NCI-H187 (cell line): ENCODE measurements around the gene CST4.
"Not testable (repeated sequence)": the region's sequence is repeated elsewhere in the genome, so short reads cannot be mapped to it uniquely, and the experiment has no call there.

Experiments
- DNase-seq, 2 experiments: peaks; one replicate each; lab custom pipeline; 2025; lab: John Stamatoyannopoulos, UW

The CST4 gene

DNA sequence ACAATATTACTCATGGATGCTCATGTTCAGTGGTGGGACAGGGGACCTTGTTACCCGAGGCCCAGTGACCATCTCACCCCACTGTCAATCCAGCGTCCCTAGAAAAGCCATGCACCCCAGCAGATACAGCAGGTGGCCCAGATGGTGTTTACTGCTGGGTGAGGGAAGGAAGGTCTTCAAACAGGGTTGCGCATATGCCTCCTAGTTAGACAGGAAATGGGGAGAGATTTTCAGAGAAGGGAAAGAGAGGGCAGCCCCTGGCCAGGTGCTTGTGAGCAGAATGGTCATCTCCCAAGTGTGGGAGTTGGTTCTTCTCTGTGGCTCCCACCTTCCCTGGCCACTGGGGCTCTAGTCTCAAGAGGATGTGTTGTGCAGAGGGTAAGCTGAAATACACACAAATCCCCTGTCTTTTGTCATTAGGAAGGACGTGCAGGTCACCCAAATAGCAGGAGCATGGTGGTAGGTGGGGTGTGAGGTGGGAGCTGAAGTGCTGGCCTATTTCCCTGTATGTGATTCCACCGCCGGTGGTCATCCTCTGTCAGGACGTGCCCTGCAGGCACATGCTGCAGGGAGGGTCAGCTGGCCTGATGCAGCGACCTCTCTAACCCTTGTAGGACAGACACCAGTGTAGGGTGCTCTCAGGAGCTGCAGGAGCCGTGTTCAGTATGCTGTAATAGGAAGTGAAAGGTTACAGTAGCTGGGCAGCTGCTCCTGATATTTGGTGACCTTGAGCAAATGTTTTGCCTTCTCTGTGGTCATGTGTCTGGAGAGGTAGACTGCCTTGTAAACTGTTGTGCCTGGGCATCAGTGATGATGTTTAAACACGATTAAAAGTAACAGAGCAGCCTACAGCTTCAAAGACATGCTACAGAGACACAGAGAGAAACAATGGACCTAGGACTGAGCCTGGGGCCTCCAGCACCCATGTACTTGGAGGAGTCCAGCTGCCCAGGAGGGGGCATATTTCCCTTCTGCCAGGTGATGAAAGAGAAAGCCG, 47.9 kb downstream of the CST4 start:
- DNase-seq, result no peak

DNA sequence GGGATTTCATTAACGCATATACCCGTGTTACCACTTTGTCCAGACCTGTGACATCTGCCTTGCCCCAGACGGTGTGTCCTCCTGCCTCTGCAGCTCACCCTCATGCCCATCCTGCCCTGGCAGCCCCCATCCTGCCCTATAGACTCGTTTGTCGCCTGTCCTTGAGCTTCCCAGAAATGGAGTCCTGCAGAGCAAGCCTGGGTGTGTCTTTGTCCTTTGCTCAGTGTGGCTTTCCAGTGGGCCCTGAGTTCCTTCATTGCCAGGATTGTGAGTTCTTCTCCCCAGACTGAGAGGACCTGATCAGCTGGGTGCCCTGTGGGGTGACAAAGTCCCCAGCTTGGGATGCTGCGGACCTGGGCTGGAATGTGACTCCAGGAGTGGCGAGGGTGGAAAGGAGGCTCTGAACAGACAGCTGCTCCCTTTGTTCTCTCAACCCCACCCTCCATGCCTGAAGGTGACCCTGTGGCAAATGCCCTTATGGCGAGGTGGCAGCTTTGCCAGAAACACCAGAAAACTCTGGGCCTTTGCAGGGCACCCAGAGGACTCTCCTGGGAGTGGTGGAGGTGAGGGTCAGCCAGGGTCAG, 48.7 kb downstream of the CST4 start:
- DNase-seq, result no peak

DNA sequence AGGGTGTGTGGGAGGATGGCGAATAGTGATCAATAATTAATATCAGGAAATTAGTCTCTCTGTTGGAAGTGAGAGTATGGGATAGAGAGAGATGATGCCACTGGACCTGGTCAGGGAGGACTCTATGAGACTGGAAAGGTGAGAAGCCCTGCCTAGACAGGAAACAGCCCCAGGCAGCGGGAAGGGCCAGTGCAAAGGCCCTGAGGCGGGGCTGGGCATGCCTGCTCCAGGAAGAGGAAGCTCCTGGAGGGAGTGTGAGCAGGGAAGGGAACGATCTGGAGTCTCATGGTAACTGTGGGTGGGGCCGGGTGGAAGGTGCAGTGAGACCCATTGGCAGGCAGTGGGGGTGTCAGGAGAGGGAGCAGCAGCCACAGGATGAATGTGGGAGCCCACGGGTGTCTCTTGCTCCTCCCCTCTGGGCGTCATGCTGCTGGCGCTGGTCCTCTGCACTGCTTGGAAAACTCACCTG, 49.3 kb downstream of the CST4 start:
- no peak for DNase-seq

DNA sequence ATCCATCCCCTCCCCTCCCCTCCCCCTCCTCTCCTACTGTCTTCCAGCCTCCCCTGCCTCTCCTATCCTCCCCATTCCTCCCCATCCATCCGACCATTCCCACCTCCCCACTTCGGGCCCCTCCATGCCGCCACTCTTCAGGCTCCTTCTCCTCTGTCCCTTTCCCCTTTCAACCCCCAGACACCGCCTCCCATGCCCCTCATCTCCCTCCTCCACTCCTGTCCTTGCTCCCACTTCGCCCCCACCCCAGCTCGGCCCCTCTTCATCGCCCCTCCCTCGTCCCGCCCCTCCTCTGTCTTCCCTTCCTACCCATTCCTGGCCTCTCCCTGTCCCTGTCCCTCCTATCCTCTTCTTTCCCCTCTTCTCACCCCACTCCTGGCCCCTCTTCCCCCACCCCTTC, 50.5 kb downstream of the CST4 start:
- DNase-seq, result no peak

DNA sequence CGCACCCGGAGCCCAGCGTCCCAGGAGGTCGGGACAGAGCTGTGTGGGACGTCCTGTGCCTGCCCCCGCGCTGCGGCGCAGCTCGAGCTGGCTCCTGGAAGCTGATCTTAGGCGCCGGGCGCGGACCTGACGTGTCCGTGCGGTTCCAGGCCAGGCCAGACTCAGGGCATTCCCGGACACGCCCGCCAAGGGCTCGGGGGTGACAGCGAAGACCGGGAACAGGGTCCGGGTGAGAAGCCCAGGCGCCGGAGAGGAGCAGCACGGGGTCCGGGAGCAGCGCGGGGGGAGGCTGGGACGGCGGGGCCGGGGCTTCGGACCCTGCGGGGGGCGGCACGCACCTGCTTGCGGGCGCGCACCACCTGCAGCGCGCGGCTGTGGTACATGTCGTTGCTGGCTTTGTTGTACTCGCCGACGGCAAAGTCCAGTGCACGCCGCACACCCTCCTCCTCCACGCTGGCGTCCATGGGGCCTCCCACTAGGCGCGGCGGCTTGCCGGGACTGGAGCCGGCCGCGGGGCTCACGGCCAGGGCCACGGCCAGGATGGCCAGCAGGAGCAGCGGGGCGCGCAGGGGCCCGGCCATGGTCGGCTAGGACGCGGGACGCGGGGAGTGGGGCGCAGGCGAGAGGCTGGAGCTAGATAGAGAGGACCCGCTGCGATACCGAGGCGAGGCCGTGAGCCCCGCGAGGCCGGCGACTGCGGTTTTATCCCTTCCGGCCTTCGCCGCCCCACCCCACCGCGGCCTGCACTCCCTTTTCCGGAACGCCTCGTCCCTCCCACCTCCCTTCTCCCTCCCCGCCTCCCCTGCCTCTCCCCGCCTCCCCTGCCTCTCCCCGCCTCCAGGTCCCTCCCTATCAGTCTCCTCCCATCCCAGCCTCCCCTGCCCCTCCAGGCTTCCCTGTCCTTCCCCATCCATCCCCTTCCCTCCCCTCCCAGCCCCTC, 51.3 kb downstream of the CST4 start, which contains the start of gene CST3:
TSS of gene CST3 (minus strand) at position 674 of the 940 bp plus-strand sequence. CDS start at position 581, 93 bp downstream.
- DNase-seq, result peak; percentile 37 to 64

DNA sequence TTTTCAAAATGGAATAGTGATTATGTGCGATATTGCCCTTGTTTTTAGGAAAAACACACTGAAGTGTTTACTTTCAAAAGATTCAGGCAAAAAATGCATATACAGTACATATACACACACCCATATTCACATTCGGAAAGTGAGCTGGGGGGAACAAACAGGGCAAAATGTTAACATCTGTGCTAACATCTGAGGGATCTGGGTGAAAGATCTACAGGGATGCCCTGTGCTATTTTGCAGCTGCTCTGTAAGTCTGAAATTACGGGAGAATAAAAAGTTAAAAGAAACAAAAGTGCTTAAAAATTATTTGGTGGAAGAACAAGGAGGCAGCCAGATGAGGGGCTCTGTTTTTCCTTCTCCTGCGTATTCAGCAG, 51.9 kb downstream of the CST4 start:
- no peak for DNase-seq

DNA sequence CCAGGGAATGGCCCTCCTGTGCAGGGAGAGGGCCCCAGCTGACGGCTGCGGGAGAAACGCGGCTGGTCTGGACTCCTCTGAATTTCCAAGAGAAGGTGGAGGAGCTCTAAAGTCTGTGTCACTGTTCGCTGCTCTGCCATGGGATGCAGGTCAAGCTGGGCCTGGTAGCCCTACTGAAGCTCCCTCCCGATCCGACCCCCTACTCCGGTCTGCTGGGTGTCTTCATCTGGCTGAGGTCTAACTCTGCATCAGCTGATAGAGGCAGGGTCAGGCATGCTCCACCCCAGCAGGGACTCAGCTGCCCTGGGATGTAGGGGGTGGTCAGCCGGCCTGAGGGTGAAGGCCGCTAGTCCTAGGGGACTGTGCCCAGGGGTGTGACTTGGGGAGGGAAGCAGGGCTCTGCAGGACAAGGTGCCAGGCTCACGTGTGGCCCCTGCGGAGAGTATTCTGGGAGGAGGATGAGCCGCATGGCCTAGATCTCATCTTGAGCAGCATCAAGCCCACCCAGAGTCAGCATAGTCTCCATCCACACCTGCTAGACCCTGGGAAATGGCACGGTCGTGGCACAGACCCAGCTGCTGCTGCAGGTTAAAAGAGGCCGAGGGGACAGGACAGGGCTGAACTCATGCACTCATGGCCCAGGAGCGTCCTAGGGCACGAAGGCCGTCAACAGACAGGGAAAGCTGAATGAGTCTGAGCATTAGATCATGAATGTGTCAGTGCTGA, 52.5 kb downstream of the CST4 start:
- DNase-seq, result no peak

DNA sequence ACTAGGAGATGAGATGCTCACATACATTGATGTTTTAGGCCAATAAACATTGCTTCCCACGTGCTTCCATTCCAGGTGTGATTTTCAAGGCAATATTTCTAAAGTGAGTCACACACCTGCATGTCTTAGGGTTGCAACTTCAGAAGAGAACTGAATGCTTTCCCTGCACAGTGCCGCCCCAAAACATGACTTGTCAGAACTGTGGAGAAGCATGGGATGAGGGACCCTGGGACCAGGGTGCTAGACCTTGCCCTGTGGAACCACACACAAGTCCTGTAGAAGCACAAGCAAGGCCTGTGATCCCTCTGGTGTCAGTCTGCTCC, 53.1 kb downstream of the CST4 start:
- not testable (repeated sequence) for DNase-seq
